ENCODE data around the gene STK4. TPM values are rescaled to one million over a fixed set of nuclear protein-coding genes. Genes with fewer than 3 reads are reported as not detected.
A peak's percentile ranks its signal among the peaks of the same experiment; 100 is the strongest.
"Not testable (repeated sequence)": the region's sequence is repeated elsewhere in the genome, so short reads cannot be mapped to it uniquely, and the experiment has no call there.

STK4 gene
- total RNA-seq, 6 experiments from 2014 or later: 34.3 to 46.6 (median 36.6) TPM

GRCh38 chr20:45021631-45022030 lies 55.3 kb downstream of the STK4 start:
- H3K4me1 Mint-ChIP-seq (ENCODE audit: low read depth): peaks cover 24% of the 10 kb centered on the region
- DNase-seq: no peak
- no peak overlapping the region for H3K27ac Mint-ChIP-seq
- TF ChIP-seq CTCF (IDR thresholded peaks at IDR 0.05): no peak
- H3K9me3 Mint-ChIP-seq: no peaks in the 10 kb centered on the region
- H3K36me3 Mint-ChIP-seq (ENCODE audit: low read depth): peaks cover 34% of the 10 kb centered on the region
- H3K27me3 Mint-ChIP-seq (ENCODE audit: insufficient read depth): no peaks in the 10 kb centered on the region; the same call in 1 of the 2 replicates
- no peak overlapping the region for H3K4me3 Mint-ChIP-seq

- not testable (repeated sequence) for H3K9me3 Mint-ChIP-seq; H3K4me3 Mint-ChIP-seq; H3K27me3 Mint-ChIP-seq (ENCODE audit: insufficient read depth); H3K27ac Mint-ChIP-seq; DNase-seq; H3K4me1 Mint-ChIP-seq (ENCODE audit: low read depth)
- H3K36me3 Mint-ChIP-seq (ENCODE audit: low read depth): peaks cover 31% of the 10 kb centered on the region
Measured at GRCh38 chr20:45023140-45023539, 56.8 kb downstream of the STK4 start.

- Mint-ChIP-seq H3K4me3 (no peak overlapping the region), H3K27ac (no peak overlapping the region), H3K9me3 (no peaks in the 10 kb centered on the region; the same call in 1 of the 2 replicates), H3K4me1 (ENCODE audit: low read depth) (peaks cover 21% of the 10 kb centered on the region), H3K36me3 (ENCODE audit: low read depth) (peaks cover 46% of the 10 kb centered on the region), H3K27me3 (ENCODE audit: insufficient read depth) (no peaks in the 10 kb centered on the region)
- no peak for TF ChIP-seq CTCF (IDR thresholded peaks at IDR 0.05)
- no peak for DNase-seq
Measured at GRCh38 chr20:45028424-45029136, 62.3 kb downstream of the STK4 start.

- H3K27me3 Mint-ChIP-seq (ENCODE audit: insufficient read depth): no peaks in the 10 kb centered on the region
- no peak for TF ChIP-seq CTCF (IDR thresholded peaks at IDR 0.05)
- no peak for DNase-seq
- H3K4me3 Mint-ChIP-seq: no peak overlapping the region
- H3K36me3 Mint-ChIP-seq (ENCODE audit: low read depth): peaks cover 43% of the 10 kb centered on the region
- no peaks in the 10 kb centered on the region; the same call in 1 of the 2 replicates for H3K9me3 Mint-ChIP-seq
- peaks cover 31% of the 10 kb centered on the region for H3K4me1 Mint-ChIP-seq (ENCODE audit: low read depth)
- no peak overlapping the region for H3K27ac Mint-ChIP-seq
Measured at GRCh38 chr20:45029884-45030283, 63.6 kb downstream of the STK4 start.

- Mint-ChIP-seq H3K27me3 (ENCODE audit: insufficient read depth) (no peaks in the 10 kb centered on the region), H3K4me1 (ENCODE audit: low read depth) (peaks cover 54% of the 10 kb centered on the region), H3K36me3 (ENCODE audit: low read depth) (peaks cover 28% of the 10 kb centered on the region), H3K27ac (0 out of 2 replicates have a peak overlapping the region, but pooled peaks have one; percentile 46), H3K4me3 (no peak overlapping the region), H3K9me3 (no peaks in the 10 kb centered on the region; the same call in 1 of the 2 replicates)
- no peak for DNase-seq
- no peak for TF ChIP-seq CTCF (IDR thresholded peaks at IDR 0.05)
Measured at GRCh38 chr20:45032276-45032675, 66.0 kb downstream of the STK4 start.

GRCh38 chr20:45032781-45033180 lies 66.5 kb downstream of the STK4 start:
- Mint-ChIP-seq H3K36me3 (ENCODE audit: low read depth) (peaks cover 24% of the 10 kb centered on the region), H3K4me1 (ENCODE audit: low read depth) (peaks cover 59% of the 10 kb centered on the region), H3K4me3 (peak overlapping the region; percentile 13; the same call in 1 of the 2 replicates), H3K27me3 (ENCODE audit: insufficient read depth) (no peaks in the 10 kb centered on the region), H3K9me3 (no peaks in the 10 kb centered on the region; the same call in 1 of the 2 replicates), H3K27ac (peak overlapping the region; percentile 46; the same call in 1 of the 2 replicates)
- no peak for TF ChIP-seq CTCF (IDR thresholded peaks at IDR 0.05)
- peak; percentile 41 for DNase-seq

Data from HFFc6 (cell line).